NT2/D1 (cell line): ENCODE data around the gene FAM174C.

ENCODE experiments used
- SUZ12 ChIP-seq: IDR thresholded peaks from 2 replicates; pipeline ENCODE4 v1.6.1; 2011; ENCODE audit not compliant: insufficient read length, insufficient read depth; ENCODE audit errors: extremely low read depth
- YY1 ChIP-seq: IDR thresholded peaks from 2 replicates; pipeline ENCODE4 v1.6.1; 2011; ENCODE audit not compliant: insufficient read length, insufficient read depth
- ZNF274 ChIP-seq: IDR thresholded peaks from 2 replicates; pipeline ENCODE4 v1.6.1; 2011; ENCODE audit warnings: mild to moderate bottlenecking, low read depth, low read length

- no peak for TF ChIP-seq SUZ12
- TF ChIP-seq ZNF274: no peak
- TF ChIP-seq YY1: no peak
Observed at GRCh38 chr19:1230783-1231489, 44.4 kb upstream of the FAM174C start.
